Neural cell (in vitro differentiated cells): ENCODE results near the gene NET1.

Experiments
- EZH2 ChIP-seq: fragments of 200-600, 300-800 bp; shearing (Covaris generic), sonication (generic); IDR thresholded peaks from 2 replicates; pipeline ENCODE4 v1.6.1; 2014; ENCODE audit warnings: antibody characterized with exemption, low read length, borderline replicate concordance, mild to moderate bottlenecking; ENCODE audit not compliant: insufficient read depth, poor library complexity, severe bottlenecking
- MXI1 ChIP-seq: fragments of 450-650 bp; conservative IDR thresholded peaks from 2 replicates; pipeline ENCODE4 v1.6.1; 2014; ENCODE audit warnings: antibody characterized with exemption, mild to moderate bottlenecking; ENCODE audit not compliant: poor library complexity, severe bottlenecking
- POLR2AphosphoS5 ChIP-seq: IDR thresholded peaks from 2 replicates; pipeline ENCODE4 v1.6.1; 2012
- RAD21 ChIP-seq: fragments of 450-650 bp; conservative IDR thresholded peaks from 2 replicates; pipeline ENCODE4 v1.6.1; 2014; ENCODE audit warnings: antibody characterized with exemption, mild to moderate bottlenecking, moderate library complexity
- SMC3 ChIP-seq: fragments of 450-650 bp; conservative IDR thresholded peaks from 2 replicates; pipeline ENCODE4 v1.6.1; 2014; ENCODE audit warnings: antibody characterized with exemption, mild to moderate bottlenecking, moderate library complexity; ENCODE audit not compliant: poor library complexity
- TAF1 ChIP-seq: IDR thresholded peaks from 2 replicates; pipeline ENCODE4 v1.6.1; 2012; ENCODE audit warnings: low read depth
- TF ChIP-seq, protein P1 (sequence below): fragments of 450-650 bp; IDR thresholded peaks from 2 replicates; pipeline ENCODE4 v1.5.1; 2014; ENCODE audit warnings: antibody characterized with exemption, mild to moderate bottlenecking, moderate library complexity; ENCODE audit not compliant: poor library complexity, severe bottlenecking
- TF ChIP-seq, protein P2 (sequence below): IDR thresholded peaks from 2 replicates; pipeline ENCODE4 v1.6.1; 2012; ENCODE audit warnings: borderline replicate concordance

- TF ChIP-seq, protein P1, sequence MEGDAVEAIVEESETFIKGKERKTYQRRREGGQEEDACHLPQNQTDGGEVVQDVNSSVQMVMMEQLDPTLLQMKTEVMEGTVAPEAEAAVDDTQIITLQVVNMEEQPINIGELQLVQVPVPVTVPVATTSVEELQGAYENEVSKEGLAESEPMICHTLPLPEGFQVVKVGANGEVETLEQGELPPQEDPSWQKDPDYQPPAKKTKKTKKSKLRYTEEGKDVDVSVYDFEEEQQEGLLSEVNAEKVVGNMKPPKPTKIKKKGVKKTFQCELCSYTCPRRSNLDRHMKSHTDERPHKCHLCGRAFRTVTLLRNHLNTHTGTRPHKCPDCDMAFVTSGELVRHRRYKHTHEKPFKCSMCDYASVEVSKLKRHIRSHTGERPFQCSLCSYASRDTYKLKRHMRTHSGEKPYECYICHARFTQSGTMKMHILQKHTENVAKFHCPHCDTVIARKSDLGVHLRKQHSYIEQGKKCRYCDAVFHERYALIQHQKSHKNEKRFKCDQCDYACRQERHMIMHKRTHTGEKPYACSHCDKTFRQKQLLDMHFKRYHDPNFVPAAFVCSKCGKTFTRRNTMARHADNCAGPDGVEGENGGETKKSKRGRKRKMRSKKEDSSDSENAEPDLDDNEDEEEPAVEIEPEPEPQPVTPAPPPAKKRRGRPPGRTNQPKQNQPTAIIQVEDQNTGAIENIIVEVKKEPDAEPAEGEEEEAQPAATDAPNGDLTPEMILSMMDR: no peak
- no peak for TF ChIP-seq POLR2AphosphoS5
- TF ChIP-seq, protein P2, sequence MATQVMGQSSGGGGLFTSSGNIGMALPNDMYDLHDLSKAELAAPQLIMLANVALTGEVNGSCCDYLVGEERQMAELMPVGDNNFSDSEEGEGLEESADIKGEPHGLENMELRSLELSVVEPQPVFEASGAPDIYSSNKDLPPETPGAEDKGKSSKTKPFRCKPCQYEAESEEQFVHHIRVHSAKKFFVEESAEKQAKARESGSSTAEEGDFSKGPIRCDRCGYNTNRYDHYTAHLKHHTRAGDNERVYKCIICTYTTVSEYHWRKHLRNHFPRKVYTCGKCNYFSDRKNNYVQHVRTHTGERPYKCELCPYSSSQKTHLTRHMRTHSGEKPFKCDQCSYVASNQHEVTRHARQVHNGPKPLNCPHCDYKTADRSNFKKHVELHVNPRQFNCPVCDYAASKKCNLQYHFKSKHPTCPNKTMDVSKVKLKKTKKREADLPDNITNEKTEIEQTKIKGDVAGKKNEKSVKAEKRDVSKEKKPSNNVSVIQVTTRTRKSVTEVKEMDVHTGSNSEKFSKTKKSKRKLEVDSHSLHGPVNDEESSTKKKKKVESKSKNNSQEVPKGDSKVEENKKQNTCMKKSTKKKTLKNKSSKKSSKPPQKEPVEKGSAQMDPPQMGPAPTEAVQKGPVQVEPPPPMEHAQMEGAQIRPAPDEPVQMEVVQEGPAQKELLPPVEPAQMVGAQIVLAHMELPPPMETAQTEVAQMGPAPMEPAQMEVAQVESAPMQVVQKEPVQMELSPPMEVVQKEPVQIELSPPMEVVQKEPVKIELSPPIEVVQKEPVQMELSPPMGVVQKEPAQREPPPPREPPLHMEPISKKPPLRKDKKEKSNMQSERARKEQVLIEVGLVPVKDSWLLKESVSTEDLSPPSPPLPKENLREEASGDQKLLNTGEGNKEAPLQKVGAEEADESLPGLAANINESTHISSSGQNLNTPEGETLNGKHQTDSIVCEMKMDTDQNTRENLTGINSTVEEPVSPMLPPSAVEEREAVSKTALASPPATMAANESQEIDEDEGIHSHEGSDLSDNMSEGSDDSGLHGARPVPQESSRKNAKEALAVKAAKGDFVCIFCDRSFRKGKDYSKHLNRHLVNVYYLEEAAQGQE: no peak
- TF ChIP-seq EZH2: no peak
- TF ChIP-seq SMC3: no peak
- TF ChIP-seq TAF1: no peak
- TF ChIP-seq MXI1: no peak
- TF ChIP-seq RAD21: no peak
Measured at GRCh38 chr10:5441106-5441505, 28.7 kb downstream of the NET1 start.
